ENCODE measurements around the gene PLPPR5.

PLPPR5 gene

DNA sequence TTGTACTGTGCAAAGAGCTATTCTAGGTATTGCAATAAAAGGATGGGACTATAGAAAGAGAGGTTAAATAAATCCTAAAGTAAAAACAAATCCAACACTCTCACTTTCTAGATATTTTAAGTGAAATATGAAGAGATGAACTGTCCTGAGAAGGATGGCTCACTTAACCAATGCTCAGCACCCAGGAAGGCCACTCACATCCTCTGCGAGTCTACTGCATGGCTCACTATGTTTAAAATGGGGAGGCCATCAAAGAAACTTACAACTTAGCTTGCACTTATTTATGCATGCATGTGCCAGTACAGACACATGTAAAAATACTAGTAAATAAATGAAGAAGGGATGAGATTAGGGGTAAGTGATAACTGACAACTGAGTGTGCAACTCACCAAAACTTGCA is 37.5 kb downstream of the PLPPR5 start:
- no peak for DNase-seq

DNA sequence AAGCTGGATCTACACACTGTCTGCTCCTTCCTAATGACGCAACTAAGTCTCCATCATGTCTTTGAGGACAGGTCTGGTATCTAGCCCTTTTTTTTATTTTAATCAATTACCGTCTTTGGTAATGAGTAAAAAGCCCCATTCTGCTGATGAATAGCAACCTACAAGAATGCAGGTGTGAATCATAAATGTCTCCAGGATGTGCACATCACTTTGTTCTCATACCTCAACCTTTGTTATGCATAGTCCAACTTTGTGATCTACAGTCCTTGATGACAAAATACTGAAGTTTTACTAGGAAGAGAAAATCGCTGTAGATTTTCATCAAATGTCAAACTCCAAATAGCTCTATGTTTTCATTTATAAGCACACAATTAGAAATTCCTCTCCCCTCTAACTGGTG is 39.3 kb downstream of the PLPPR5 start:
- no peak for DNase-seq

DNA sequence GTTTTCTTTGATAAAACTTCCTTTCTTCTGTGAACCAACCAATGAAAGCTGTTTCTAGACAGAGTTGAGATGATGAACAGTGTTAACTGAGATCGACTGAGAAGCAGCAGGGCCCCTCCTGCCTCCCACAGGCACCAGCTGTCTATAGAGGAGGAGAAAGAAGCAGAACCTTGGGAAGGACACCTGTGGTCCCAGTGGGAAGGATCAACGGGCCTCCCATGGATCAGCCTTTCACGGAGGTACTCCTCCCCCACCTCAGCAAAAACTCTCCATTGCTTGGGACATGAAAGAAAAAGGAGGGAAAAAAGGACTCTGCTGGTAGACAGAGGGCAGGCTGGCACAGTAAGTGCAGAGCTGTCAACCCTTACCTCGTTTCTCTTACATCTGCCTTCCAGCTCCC is 40.5 kb downstream of the PLPPR5 start:
- DNase-seq: no peak

GRCh38 chr1:98963064-98963758 is 41.5 kb downstream of the PLPPR5 start:
- no peak for DNase-seq

- DNase-seq: no peak
These were observed 42.5 kb downstream of the PLPPR5 start for GRCh38 chr1:98962156-98962555.

DNA sequence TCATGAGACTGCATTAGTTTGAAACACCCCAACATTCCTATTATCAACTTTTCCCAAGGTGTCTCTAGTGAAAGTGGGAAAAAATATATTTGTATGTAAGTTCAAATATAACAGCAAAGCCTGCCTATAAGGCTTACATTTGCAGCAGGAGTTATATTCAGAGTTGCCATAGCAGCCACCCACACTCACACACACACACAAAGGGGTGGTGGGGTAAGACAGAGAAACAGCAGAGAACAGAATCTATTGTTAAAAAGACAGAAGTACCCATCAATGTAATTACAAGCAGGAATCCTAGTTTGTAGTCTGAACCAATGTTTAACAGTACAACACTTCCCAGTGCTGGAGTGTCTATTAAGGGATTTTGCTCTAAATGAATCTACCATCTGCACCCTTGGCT is 55.0 kb downstream of the PLPPR5 start:
- DNase-seq: no peak

DNA sequence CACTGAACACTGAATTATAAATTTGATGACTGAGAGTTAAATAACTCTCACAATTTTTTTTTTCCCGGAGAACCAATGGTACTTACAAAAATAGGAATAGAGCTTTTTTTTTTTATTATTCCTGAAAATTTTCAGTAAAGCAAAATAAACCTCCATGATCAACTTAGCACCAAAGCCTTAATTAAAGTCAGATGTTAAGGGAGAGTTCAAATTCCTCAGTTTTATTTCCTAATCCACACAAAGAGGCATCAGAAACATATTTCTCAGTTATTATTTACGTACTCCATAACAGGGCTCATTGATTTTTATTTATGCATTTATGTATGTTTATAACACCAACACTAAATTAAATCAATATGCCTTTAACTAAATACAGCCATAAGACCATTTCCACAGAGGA is 55.5 kb downstream of the PLPPR5 start:
- DNase-seq: no peak

GRCh38 chr1:98947071-98947470 is 57.6 kb downstream of the PLPPR5 start:
- DNase-seq: no peak

GRCh38 chr1:98940722-98941079 is 64.0 kb downstream of the PLPPR5 start:
- DNase-seq: no peak

- no peak for DNase-seq
These were observed 64.5 kb downstream of the PLPPR5 start for GRCh38 chr1:98940069-98940721.

DNA sequence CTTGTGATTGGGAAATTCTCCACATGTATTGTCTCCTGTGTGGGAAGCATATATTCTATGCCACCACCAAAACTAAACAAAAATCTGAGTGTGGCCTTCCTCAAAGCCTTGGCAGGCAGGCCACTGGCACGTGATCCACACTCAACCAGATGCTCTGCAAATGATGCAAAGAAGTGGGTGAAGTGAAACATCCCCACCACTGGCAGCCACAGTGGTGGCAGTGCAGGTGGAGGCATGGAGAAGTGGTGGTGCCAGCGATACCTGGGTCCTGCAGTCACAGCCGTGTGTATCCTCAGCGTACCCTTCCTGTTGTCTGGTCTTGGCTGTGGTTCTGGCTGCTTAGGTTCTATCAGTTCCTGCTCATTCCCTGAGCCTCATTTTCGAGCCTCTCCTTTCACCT is 65.2 kb downstream of the PLPPR5 start:
- DNase-seq: no peak

- DNase-seq: no peak
These were observed 67.3 kb downstream of the PLPPR5 start for GRCh38 chr1:98937347-98937746.

GRCh38 chr1:98932184-98932583 is 72.5 kb downstream of the PLPPR5 start:
- no peak for DNase-seq

DNA sequence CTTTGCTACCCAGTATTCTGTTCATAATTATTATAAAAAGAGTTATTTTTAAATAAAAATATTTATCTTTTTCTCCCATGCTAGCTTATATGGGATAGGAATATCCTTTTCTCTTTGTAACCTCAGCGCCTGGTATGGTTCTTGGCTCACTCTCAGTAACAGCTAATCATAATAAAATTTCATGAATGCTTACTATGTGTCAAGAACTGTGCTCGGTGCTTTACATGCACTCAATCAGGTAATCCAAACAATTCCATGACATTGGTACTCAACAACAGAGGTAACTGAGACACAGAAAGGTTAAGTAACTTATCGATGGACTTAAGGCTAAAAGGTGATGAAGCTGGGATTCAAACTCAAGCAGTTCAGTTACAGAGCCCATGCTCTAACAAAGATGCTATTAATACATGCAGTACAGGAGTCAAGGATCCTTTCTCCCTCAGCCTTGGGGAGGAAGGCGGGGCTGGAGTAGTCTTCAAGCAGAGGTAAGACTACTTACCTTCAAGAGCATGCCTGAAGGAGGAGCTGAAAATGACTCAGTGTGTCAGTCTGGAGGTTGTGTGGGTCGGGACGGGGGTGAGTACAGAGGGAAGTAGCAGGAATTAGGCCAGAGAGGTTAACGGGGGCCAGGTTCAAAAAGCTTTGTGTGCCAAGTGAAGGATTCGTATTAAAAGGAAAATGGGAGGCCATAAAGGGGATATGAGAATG is 73.4 kb downstream of the PLPPR5 start:
- no peak for DNase-seq

GRCh38 chr1:98929437-98929836 is 75.2 kb downstream of the PLPPR5 start:
- no peak for DNase-seq

DNA sequence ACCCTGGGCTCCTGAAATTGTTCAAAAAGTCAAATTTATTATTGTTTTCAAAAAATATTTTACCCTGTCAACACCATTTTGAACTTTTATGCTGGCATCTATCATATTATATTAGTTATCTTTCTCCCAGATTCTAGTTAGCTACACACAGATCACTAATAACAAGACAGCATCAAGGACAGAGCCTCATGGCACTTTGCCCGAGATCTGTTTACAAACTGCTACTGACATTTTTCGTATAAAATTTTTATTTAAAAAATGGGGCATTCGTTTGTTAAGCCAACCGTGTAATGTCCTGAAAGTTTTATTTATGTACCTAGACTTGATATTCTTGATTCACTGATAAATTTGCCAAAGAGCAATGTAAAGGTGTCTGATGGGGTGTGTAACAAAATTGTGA is 78.1 kb downstream of the PLPPR5 start:
- no peak for DNase-seq

DNA sequence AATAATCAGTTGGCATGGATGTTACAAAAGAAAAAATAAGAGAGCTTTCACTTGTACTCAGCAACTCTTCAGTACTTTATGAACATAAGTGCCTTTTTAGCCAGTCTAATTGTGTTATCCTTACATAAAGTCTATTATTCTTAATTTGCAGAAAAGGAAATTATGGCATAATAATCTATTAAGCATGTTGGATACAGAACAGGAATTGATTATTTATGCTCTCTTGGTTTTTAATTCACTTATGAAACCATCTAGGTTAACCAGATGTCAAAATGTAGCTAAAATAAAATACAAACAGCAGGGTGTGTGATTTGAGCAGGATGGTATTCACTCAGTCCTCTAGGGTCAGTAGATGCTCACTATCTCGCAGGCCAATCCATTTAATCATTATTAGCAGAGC is 79.7 kb downstream of the PLPPR5 start:
- no peak for DNase-seq

DNA sequence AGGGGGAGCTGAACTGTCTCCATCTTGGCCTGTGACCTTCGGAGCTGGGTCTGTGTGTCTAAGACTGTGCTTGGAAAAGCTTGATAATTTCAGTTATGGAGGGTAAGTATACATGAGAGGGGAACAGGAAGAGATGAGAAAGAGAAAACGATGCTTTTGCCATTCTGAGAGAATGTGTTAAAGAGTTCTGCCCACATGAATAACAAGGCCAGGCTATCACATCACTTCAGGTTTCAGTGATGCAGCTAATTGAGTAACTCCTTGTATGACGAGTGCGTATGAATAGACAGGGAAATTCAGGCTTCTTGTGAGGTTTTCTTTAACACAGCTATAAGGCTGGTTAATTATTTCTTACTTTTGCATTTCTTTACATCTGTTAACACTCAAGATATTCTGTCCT is 81.0 kb downstream of the PLPPR5 start:
- DNase-seq: no peak

GRCh38 chr1:98921817-98922216 is 82.8 kb downstream of the PLPPR5 start:
- DNase-seq: no peak

DNA sequence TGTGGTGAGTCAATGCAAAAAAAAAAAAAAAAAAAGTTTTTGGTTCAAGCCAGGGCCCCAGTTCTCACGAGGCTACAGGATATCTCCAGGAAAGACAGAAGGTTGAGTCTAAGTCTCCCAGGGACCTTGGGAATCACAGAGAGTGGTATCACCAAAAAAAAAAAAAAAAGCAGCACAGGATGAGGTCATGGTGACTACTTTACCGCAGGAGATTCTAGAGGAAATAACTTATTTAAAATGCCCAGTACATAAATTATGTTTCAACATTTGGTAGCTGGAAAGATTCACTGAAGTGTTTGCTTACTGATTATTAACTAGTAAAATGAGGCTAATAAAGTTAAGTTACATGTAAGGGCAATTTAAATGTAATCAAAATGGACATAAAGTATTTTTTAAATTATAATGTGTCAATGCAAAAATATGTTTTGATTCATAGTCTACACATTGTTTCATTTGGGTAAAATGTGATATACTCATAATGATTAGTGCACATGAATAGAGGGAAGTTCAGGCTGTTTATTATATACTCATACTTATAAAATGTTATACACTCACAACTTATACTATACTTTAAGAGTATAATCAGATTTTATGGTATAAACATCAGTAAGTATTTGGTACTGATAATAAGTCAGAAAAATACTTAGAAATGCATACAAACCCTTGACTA is 84.1 kb downstream of the PLPPR5 start:
- DNase-seq: no peak

- no peak for DNase-seq
These were observed 85.0 kb downstream of the PLPPR5 start for GRCh38 chr1:98919652-98920051.

DNA sequence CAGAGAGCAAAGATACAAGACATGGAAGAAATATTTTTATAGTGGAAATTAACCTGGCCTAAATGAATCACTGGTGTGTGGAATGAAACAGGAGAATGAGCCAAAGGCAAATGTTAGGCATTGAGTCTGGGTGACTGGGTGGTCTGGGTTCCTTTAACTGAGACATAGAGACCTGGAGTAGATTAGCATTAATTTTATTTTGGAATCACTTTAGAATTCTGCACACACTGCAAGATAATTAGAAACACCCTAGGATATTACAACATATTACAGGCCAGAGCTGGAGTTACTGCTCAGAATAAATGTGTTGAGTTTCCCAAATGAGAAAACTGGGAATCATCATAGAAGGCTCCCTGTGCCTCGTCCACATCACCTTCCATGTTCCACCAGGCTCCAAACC is 85.5 kb downstream of the PLPPR5 start:
- no peak for DNase-seq

- no peak for DNase-seq
These were observed 90.1 kb downstream of the PLPPR5 start for GRCh38 chr1:98914547-98914946.

GRCh38 chr1:98910827-98911226 is 93.8 kb downstream of the PLPPR5 start:
- no peak for DNase-seq

Data from NCI-H146 (cell line).